Gastrocnemius medialis (tissue), 4 donors: ENCODE results near the gene GPR157. TPM values are rescaled to one million over a fixed set of nuclear protein-coding genes. Genes with fewer than 3 reads are reported as not detected.

Source experiments
- ATAC-seq, 2 donors: fragments of 150-250 bp; one replicate each; pipeline ENCODE4 v1.9.1; 2016
- DNase-seq, 2 donors: peaks; one replicate each; pipeline ENCODE4 v3.0.0-alpha.2; 2019
- H3K27ac ChIP-seq, 4 donors: fragments of 200-600 bp; sonication (generic); 1 replicate in 1 of 4; 2 replicates in 3 of 4; pipeline ENCODE4 v1.5.1; 2016 to 2018; ENCODE audit warnings: mild to moderate bottlenecking in 2 of 4, moderate library complexity in 1 of 4
- H3K27me3 ChIP-seq, 3 donors: fragments of 200-600 bp; sonication (generic) in 2 of 3; 1 replicate in 1 of 3; 2 replicates in 2 of 3; pipeline versions ENCODE4 v1.5.1 to v1.6.0; 2016 to 2019; ENCODE audit warnings: mild to moderate bottlenecking in 1 of 3, moderate library complexity in 1 of 3
- H3K36me3 ChIP-seq, 2 donors: fragments of 200-600 bp; sonication (generic) in 1 of 2; one replicate each; pipeline ENCODE4 v1.5.1; 2017 to 2018
- H3K4me1 ChIP-seq, 2 donors: fragments of 200-600 bp; sonication (generic) in 1 of 2; one replicate each; pipeline ENCODE4 v1.5.1; 2016 to 2017; ENCODE audit warnings: mild to moderate bottlenecking in 2 of 2
- H3K4me3 ChIP-seq, 4 donors: fragments of 200-600 bp; sonication (generic) in 3 of 4; 1 replicate in 1 of 4; 2 replicates in 3 of 4; pipeline ENCODE4 v1.5.1; 2016 to 2019; ENCODE audit warnings: mild to moderate bottlenecking in 2 of 4
- H3K9me3 ChIP-seq, 3 donors: fragments of 200-600 bp; sonication (generic) in 2 of 3; 1 replicate in 1 of 3; 2 replicates in 2 of 3; pipeline ENCODE4 v1.5.1; 2016 to 2019
- CTCF ChIP-seq, 5 experiments: fragments of 450-650 bp in 3 of 5; fragments of 200-600 bp in 2 of 5; sonication (generic) in 2 of 5; IDR thresholded peaks in 4 of 5; conservative IDR thresholded peaks in 1 of 5; 1 replicate in 4 of 5; 2 replicates in 1 of 5; pipeline ENCODE4 v1.5.1; 2016 to 2019; ENCODE audit warnings: antibody characterized with exemption in 5 of 5, mild to moderate bottlenecking in 3 of 5, moderate library complexity in 3 of 5
- POLR2A ChIP-seq, 2 donors: fragments of 450-650 bp; IDR thresholded peaks; one replicate each; pipeline ENCODE4 v1.6.1; 2017; ENCODE audit warnings: antibody characterized with exemption in 2 of 2, mild to moderate bottlenecking in 2 of 2, moderate library complexity in 2 of 2
- in situ Hi-C, 4 donors: fragments of 200-750 bp; cut with MboI; loops; one replicate each; pipeline versions ENCODE4 v1.15.0 to v1.8.0; 2017; ENCODE audit warnings: low sequenced_read_pairs in 4 of 4
- intact Hi-C: fragments of 100-400 bp; cut with DNase I; formaldehyde crosslinking; loops from one replicate; pipeline ENCODE4 v1.15.1; 2023; ENCODE audit warnings: low total_unique reads
- total RNA-seq, 4 donors: library from RNA; depleted of rRNA; stranded (reverse); fragments of >200 nt; gene quantifications; one replicate each; pipeline versions ENCODE4 v1.1.0 to v1.2.3, GENCODE V29; 2016

GPR157 gene
- total RNA-seq, 4 donors from 2014 or later, result 12.9 to 38.1 (median 18.9) TPM

DNA sequence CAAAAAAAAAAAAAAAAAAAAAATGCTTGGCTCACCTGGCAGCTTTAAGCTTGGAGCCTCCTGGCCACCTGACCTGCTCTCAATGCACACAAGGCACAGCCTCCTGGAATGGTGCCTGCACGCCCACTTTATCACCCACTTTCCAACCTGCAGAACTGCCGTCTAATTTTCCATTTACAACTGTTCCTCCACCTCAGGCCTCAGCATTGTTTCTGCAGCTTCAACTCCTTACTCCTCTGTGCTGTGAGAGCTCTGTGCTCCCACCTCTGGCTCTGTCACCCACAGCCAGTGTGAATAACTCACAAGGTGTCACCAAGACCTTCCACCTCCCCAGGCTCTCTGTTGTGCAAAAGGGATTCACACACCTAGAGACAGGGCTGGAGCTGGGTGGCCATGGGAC is 38.7 kb upstream of the GPR157 start:
- Histone ChIP-seq H3K27me3 (no peaks in the 10 kb centered on the region), H3K27ac (no peak overlapping the region), H3K9me3 (no peaks in the 10 kb centered on the region), H3K36me3 (no peaks in the 10 kb centered on the region), H3K4me1 (peaks cover 6 to 11% of the 10 kb centered on the region in 2 donors), H3K4me3 (no peak overlapping the region)
- intact Hi-C loops, result no loop called here
- ATAC-seq (no peak), DNase-seq (no peak)
- no peak for TF ChIP-seq CTCF (IDR thresholded peaks at IDR 0.05 in 4 of 5, conservative IDR thresholded peaks at IDR 0.05 in 1 of 5)
- no peak for TF ChIP-seq POLR2A (IDR thresholded peaks at IDR 0.05)
- in situ Hi-C loops, result no loop called here

DNA sequence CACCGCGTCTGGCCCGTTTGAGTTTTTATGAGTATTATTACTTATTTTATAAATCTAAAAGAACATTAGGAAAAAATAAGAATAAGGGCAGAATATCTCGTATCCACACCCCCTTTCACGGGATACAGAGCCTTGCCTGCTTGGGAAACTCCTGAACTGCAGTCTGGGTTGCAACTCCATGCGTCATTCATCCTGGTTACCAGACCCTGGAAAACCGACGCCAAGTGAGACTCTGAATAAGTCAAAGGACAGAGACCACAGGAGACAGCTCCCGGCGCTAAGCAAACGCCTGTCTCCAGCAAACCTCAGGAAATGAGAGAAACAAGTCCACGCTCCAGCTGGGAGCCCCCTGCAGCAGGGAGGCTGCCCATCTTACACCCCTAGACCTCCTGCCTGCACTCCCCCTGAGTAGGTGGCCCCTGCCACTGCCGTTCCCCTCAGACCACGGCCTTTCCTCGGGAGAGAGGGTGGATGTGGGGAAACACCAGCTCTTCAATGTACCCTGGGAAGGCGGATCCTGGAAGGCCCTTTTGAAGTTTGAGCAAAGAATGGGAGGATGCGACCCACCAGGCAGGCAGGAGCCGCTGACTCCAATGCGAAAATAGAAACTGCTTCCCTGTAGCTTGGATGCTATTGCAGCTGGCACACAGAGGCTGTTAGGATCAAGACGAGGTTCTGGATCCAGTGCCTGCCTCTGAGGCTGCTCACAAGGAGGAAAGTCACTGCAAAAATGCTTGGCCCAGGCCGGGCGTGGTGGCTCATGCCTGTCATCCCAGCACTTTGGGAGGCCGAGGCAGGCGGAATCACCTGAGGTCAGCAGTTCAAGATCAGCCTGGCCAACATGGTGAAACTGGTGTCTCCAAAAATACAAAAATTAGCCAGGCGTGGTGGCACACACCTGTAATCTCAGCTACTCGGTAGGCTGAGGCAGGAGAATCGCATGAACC is 37.7 kb upstream of the GPR157 start:
- H3K27ac ChIP-seq, result no peak overlapping the region
- H3K4me1 ChIP-seq, result peaks cover 9 to 14% of the 10 kb centered on the region in 2 donors
- in situ Hi-C loops (no loop called here), intact Hi-C loops (no loop called here)
- H3K9me3 ChIP-seq, result no peaks in the 10 kb centered on the region
- TF ChIP-seq CTCF (IDR thresholded peaks at IDR 0.05 in 4 of 5, conservative IDR thresholded peaks at IDR 0.05 in 1 of 5), result no peak
- DNase-seq (no peak), ATAC-seq (no peak)
- no peaks in the 10 kb centered on the region for H3K36me3 ChIP-seq
- no peak overlapping the region for H3K4me3 ChIP-seq
- no peaks in the 10 kb centered on the region for H3K27me3 ChIP-seq

DNA sequence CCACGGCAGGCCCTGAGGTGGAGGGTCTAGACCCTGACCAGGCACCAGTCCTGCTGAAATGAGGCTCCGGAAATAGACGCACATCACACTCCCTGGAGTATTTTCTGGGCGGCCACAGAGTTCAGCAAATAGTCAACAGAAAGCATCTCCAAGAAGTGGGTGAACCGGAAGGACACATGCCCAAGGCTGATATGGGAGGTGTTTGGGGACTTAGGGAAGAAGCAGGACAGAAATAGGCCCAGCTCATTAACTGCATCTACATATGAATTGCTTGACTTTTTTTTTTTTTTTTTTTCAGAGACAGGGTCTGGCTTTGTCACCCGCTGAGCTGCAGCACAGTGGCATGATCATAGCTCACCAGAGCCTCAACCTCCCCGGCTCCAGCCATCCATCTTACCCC is 36.5 kb upstream of the GPR157 start:
- Histone ChIP-seq H3K36me3 (no peaks in the 10 kb centered on the region), H3K9me3 (no peaks in the 10 kb centered on the region), H3K4me3 (no peak overlapping the region), H3K4me1 (peaks cover 9 to 14% of the 10 kb centered on the region in 2 donors), H3K27ac (no peak overlapping the region), H3K27me3 (no peaks in the 10 kb centered on the region)
- intact Hi-C loops (no loop called here), in situ Hi-C loops (no loop called here)
- no peak for TF ChIP-seq CTCF (IDR thresholded peaks at IDR 0.05 in 4 of 5, conservative IDR thresholded peaks at IDR 0.05 in 1 of 5)
- no peak for TF ChIP-seq POLR2A (IDR thresholded peaks at IDR 0.05)
- ATAC-seq (no peak), DNase-seq (no peak)

DNA sequence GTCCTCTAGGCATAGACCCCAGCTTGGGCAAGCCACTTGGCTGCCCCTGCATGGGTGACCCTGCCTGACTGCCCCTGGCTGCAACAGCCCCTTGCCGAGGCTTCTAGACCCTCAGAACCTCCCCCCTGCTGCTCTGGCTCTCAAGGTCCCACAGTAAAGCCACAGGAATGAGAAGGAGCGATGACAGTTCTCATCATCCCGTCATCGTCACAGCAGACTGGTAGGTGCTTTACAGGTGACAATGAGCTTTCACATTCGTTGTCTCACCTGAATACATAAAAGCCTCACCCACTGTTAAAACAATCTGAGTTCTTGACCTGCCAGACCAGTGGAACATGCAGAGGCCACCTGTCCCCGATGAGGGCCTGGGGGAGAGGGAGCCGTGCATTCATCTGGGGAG is 36.0 kb upstream of the GPR157 start:
- Histone ChIP-seq H3K27me3 (no peaks in the 10 kb centered on the region), H3K9me3 (no peaks in the 10 kb centered on the region), H3K4me3 (no peak overlapping the region), H3K4me1 (peaks cover 9 to 14% of the 10 kb centered on the region in 2 donors), H3K27ac (peak overlapping the region in 3 of 4 donors; percentile 64 to 77 (median 73)), H3K36me3 (no peaks in the 10 kb centered on the region)
- DNase-seq, result no peak
- TF ChIP-seq POLR2A (IDR thresholded peaks at IDR 0.05), result no peak
- no peak for TF ChIP-seq CTCF (IDR thresholded peaks at IDR 0.05 in 4 of 5, conservative IDR thresholded peaks at IDR 0.05 in 1 of 5)
- no peak for ATAC-seq
- intact Hi-C loops (no loop called here), in situ Hi-C loops (no loop called here)
